OCI-LY1 (cell line): ENCODE results near the gene VCL.

Experiments used
- CTCF ChIP-seq: fragments of 200-600 bp; sonication (generic), shearing (Covaris generic); IDR thresholded peaks from 2 replicates; pipeline ENCODE4 v1.5.1; 2017; ENCODE audit warnings: mild to moderate bottlenecking, antibody characterized with exemption, low read length, moderate library complexity, mixed read lengths
- EZH2 ChIP-seq: fragments of 200-600 bp; sonication (generic), shearing (Covaris generic); IDR thresholded peaks from 2 replicates; pipeline ENCODE4 v1.8.0; 2017; ENCODE audit warnings: borderline replicate concordance, mixed run types, mild to moderate bottlenecking, antibody characterized with exemption, low read length, moderate library complexity, mixed read lengths

- TF ChIP-seq CTCF (no peak), EZH2 (no peak)
Observed at GRCh38 chr10:74092372-74092771, 94.5 kb downstream of the VCL start.
